GM20000 (cell line): ENCODE data around the gene ANKDD1A.

Experiments
- DNase-seq: peaks from one replicate; pipeline ENCODE4 v3.0.0; 2012; ENCODE audit warnings: low spot score
- TF ChIP-seq, protein P1 (sequence below): IDR thresholded peaks from 2 replicates; pipeline ENCODE4 v1.5.1; 2012; ENCODE audit warnings: mild to moderate bottlenecking, control low read depth; ENCODE audit errors: extremely low read depth, missing control alignments

The ANKDD1A gene

GRCh38 chr15:64926661-64927060 lies 15.0 kb downstream of the ANKDD1A start:
- TF ChIP-seq, protein P1, sequence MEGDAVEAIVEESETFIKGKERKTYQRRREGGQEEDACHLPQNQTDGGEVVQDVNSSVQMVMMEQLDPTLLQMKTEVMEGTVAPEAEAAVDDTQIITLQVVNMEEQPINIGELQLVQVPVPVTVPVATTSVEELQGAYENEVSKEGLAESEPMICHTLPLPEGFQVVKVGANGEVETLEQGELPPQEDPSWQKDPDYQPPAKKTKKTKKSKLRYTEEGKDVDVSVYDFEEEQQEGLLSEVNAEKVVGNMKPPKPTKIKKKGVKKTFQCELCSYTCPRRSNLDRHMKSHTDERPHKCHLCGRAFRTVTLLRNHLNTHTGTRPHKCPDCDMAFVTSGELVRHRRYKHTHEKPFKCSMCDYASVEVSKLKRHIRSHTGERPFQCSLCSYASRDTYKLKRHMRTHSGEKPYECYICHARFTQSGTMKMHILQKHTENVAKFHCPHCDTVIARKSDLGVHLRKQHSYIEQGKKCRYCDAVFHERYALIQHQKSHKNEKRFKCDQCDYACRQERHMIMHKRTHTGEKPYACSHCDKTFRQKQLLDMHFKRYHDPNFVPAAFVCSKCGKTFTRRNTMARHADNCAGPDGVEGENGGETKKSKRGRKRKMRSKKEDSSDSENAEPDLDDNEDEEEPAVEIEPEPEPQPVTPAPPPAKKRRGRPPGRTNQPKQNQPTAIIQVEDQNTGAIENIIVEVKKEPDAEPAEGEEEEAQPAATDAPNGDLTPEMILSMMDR = no peak
- no peak for DNase-seq

DNA sequence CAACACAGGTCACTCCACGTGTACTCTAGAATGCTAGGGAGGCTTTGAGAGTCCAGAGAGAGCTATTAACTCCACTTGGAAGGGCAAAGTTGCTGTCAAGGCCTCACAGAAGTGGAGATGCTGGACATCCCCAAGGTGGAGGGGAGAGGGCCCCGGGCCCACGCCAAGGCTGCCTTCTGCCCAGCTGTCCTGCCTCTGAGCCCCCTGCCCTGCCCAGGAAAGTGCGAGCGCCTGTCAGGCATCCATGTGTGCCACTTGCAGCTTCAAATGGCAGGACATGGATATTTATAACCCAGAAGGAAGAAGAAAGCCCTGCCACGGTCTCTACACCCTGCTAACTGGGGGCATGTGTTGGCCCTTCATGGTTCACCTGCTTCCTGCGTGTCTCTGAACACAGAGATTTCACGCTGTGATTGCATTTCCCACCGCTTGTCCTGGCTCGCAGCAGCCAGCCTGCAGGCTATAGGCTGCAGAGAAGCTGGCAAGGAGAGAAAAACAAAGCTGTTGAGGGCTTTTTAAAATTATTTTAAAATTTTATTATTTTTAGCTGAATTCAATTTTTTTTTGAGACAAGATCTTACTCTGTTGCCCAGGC lies 17.0 kb downstream of the ANKDD1A start:
- DNase-seq = no peak
- TF ChIP-seq, protein P1 = no peak

- TF ChIP-seq, protein P1 = no peak
- DNase-seq = peak; percentile 77
These were observed 18.4 kb downstream of the ANKDD1A start for GRCh38 chr15:64930019-64930652.

DNA sequence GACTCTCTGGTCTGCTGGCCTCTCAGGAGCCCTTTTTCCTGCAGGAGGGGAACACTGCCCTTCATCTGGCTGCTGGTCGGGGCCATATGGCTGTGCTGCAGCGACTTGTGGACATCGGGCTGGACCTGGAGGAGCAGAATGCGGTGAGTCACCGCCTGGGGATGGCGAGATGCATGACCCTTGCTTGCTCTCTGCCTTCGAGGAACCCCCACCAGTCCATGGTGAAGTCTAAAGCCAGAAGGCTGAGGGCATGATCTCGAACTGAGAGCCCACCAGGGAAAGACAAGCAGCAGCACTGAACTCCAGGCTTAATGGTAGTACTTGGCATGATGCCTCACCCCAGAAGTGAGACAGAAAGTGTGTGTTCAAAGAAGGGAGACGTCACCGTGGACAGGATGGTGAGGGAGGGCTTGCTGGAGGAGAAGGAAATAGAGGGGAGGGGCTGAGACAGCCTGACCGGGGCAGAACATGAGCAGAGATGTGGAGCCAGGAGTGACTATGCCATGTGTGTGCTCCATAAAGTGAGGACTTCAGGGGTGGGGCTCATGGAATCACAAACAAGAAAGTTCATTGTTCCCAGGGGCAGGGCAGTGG lies 19.2 kb downstream of the ANKDD1A start:
- TF ChIP-seq, protein P1 = no peak
- DNase-seq = no peak

GRCh38 chr15:64931381-64931780 lies 19.7 kb downstream of the ANKDD1A start:
- TF ChIP-seq, protein P1 = no peak
- no peak for DNase-seq

GRCh38 chr15:64934023-64934422 lies 22.3 kb downstream of the ANKDD1A start:
- TF ChIP-seq, protein P1 = no peak

GRCh38 chr15:64938192-64938591 lies 26.5 kb downstream of the ANKDD1A start:
- no peak for DNase-seq
- TF ChIP-seq, protein P1 = no peak

More at GRCh38 chr15:64934023-64934422, 22.3 kb downstream of the ANKDD1A start:
- DNase-seq = no peak
